ENCODE data around the gene MORN1.
A peak's percentile ranks its signal among the peaks of the same experiment; 100 is the strongest.

The MORN1 gene

GRCh38 chr1:2315674-2316450 lies 75.5 kb downstream of the MORN1 start:
- Histone ChIP-seq H2AFZ (ENCODE audit: low read depth, low read length) (peak overlapping the region; percentile 34), H4K91ac (ENCODE audit: low read length) (peak overlapping the region; percentile 96), H3K4me2 (ENCODE audit: low read length, poor library complexity, severe bottlenecking) (no peak overlapping the region), H3K9ac (ENCODE audit: low read length) (peak overlapping the region; percentile 36), H3K14ac (ENCODE audit: low read length in 2 of 2) (no peak overlapping the region), H3K9me3 (ENCODE audit: control insufficient read depth, low read length) (no peaks in the 10 kb centered on the region), H3K27ac (ENCODE audit: low read length, poor library complexity, severe bottlenecking) (peak overlapping the region; percentile 63), H3K4me3 (ENCODE audit: insufficient read depth in 1 of 2, low read depth in 1 of 2, low read length in 2 of 2) (no peak overlapping the region), H2BK15ac (ENCODE audit: low read depth, poor library complexity, severe bottlenecking) (peak overlapping the region; percentile 98), H3K4me1 (ENCODE audit: control insufficient read depth, insufficient read depth, low read depth, low read length) (peaks cover 83% of the 10 kb centered on the region), H3K27me3 (ENCODE audit: control insufficient read depth in 1 of 2, insufficient read depth in 1 of 2, low read length in 2 of 2) (peaks cover 0 to 21% of the 10 kb centered on the region in 2 experiments), H2BK5ac (ENCODE audit: low read depth, low read length, poor library complexity, severe bottlenecking) (peak overlapping the region; percentile 57), H3K23ac (ENCODE audit: low read length in 2 of 2) (no peak overlapping the region), H3K79me1 (replicated peaks; ENCODE audit: low read length, poor library complexity, severe bottlenecking) (peaks cover 18% of the 10 kb centered on the region), H3K36me3 (ENCODE audit: control insufficient read depth in 1 of 2, insufficient read depth in 2 of 2, low read depth in 1 of 2, low read length in 2 of 2) (peaks cover 0 to 16% of the 10 kb centered on the region in 2 experiments), H2BK12ac (ENCODE audit: low read length in 2 of 2) (peak overlapping the region; percentile 69 to 97), H2BK120ac (ENCODE audit: low read depth, low read length) (peak overlapping the region; percentile 100), H4K8ac (ENCODE audit: low read length) (peak overlapping the region; percentile 94), H3K18ac (ENCODE audit: low read depth in 1 of 2, low read length in 2 of 2) (peak overlapping the region; percentile 35 to 77), H2AK5ac (ENCODE audit: low read length, severe bottlenecking) (peak overlapping the region; percentile 59), H3K4ac (ENCODE audit: low read depth in 1 of 2, low read length in 2 of 2) (peak overlapping the region; percentile 76 to 91)
- DNase-seq, result no peak
- WGBS, result 78% methylated on average over 21 of the region's 21 CpGs

GRCh38 chr1:2314803-2315673 lies 76.3 kb downstream of the MORN1 start:
- WGBS, result 33% methylated on average over 37 of the region's 91 CpGs
- peak overlapping the region; percentile 76 for H3K4me2 ChIP-seq (ENCODE audit: low read length, poor library complexity, severe bottlenecking)
- peak overlapping the region; percentile 94 for H4K8ac ChIP-seq (ENCODE audit: low read length)
- H3K79me1 ChIP-seq (replicated peaks; ENCODE audit: low read length, poor library complexity, severe bottlenecking), result peaks cover 23% of the 10 kb centered on the region
- peak overlapping the region; percentile 33 for H3K27ac ChIP-seq (ENCODE audit: low read length, poor library complexity, severe bottlenecking)
- H3K18ac ChIP-seq (ENCODE audit: low read depth in 1 of 2, low read length in 2 of 2), result peak overlapping the region; percentile 90 to 95
- H3K9me3 ChIP-seq (ENCODE audit: control insufficient read depth, low read length), result no peaks in the 10 kb centered on the region
- peaks cover 0 to 19% of the 10 kb centered on the region in 2 experiments for H3K36me3 ChIP-seq (ENCODE audit: control insufficient read depth in 1 of 2, insufficient read depth in 2 of 2, low read depth in 1 of 2, low read length in 2 of 2)
- H4K91ac ChIP-seq (ENCODE audit: low read length), result peak overlapping the region; percentile 96
- H3K9ac ChIP-seq (ENCODE audit: low read length), result peak overlapping the region; percentile 36
- peak overlapping the region; percentile 69 to 97 for H2BK12ac ChIP-seq (ENCODE audit: low read length in 2 of 2)
- H3K23ac ChIP-seq (ENCODE audit: low read length in 2 of 2), result no peak overlapping the region
- H3K4me3 ChIP-seq (ENCODE audit: insufficient read depth in 1 of 2, low read depth in 1 of 2, low read length in 2 of 2), result peak overlapping the region in 1 of 2 experiments; percentile 62
- H2BK15ac ChIP-seq (ENCODE audit: low read depth, poor library complexity, severe bottlenecking), result peak overlapping the region; percentile 98
- peaks cover 0 to 14% of the 10 kb centered on the region in 2 experiments for H3K27me3 ChIP-seq (ENCODE audit: control insufficient read depth in 1 of 2, insufficient read depth in 1 of 2, low read length in 2 of 2)
- peak overlapping the region; percentile 47 for H2AK5ac ChIP-seq (ENCODE audit: low read length, severe bottlenecking)
- no peak overlapping the region for H3K14ac ChIP-seq (ENCODE audit: low read length in 2 of 2)
- H3K4ac ChIP-seq (ENCODE audit: low read depth in 1 of 2, low read length in 2 of 2), result peak overlapping the region; percentile 76 to 91
- peaks cover 78% of the 10 kb centered on the region for H3K4me1 ChIP-seq (ENCODE audit: control insufficient read depth, insufficient read depth, low read depth, low read length)
- DNase-seq, result peak; percentile 72
- H2BK120ac ChIP-seq (ENCODE audit: low read depth, low read length), result peak overlapping the region; percentile 100
- H2BK5ac ChIP-seq (ENCODE audit: low read depth, low read length, poor library complexity, severe bottlenecking), result peak overlapping the region; percentile 1
- no peak overlapping the region for H2AFZ ChIP-seq (ENCODE audit: low read depth, low read length)

GRCh38 chr1:2314273-2314802 lies 77.0 kb downstream of the MORN1 start:
- peaks cover 76% of the 10 kb centered on the region for H3K4me1 ChIP-seq (ENCODE audit: control insufficient read depth, insufficient read depth, low read depth, low read length)
- H3K9ac ChIP-seq (ENCODE audit: low read length), result peak overlapping the region; percentile 79
- H4K91ac ChIP-seq (ENCODE audit: low read length), result peak overlapping the region; percentile 100
- peak overlapping the region; percentile 96 for H2AK5ac ChIP-seq (ENCODE audit: low read length, severe bottlenecking)
- H3K23ac ChIP-seq (ENCODE audit: low read length in 2 of 2), result peak overlapping the region in 1 of 2 experiments; percentile 84
- peak overlapping the region; percentile 39 for H3K27ac ChIP-seq (ENCODE audit: low read length, poor library complexity, severe bottlenecking)
- H3K18ac ChIP-seq (ENCODE audit: low read depth in 1 of 2, low read length in 2 of 2), result peak overlapping the region; percentile 95 to 97
- peaks cover 0 to 12% of the 10 kb centered on the region in 2 experiments for H3K27me3 ChIP-seq (ENCODE audit: control insufficient read depth in 1 of 2, insufficient read depth in 1 of 2, low read length in 2 of 2)
- peak; percentile 83 for DNase-seq
- peak overlapping the region; percentile 95 to 99 for H3K4ac ChIP-seq (ENCODE audit: low read depth in 1 of 2, low read length in 2 of 2)
- peak overlapping the region; percentile 100 for H4K8ac ChIP-seq (ENCODE audit: low read length)
- 4% methylated on average over 20 of the region's 54 CpGs for WGBS
- H3K36me3 ChIP-seq (ENCODE audit: control insufficient read depth in 1 of 2, insufficient read depth in 2 of 2, low read depth in 1 of 2, low read length in 2 of 2), result peaks cover under 1 to 22% of the 10 kb centered on the region in 2 experiments
- no peaks in the 10 kb centered on the region for H3K9me3 ChIP-seq (ENCODE audit: control insufficient read depth, low read length)
- peak overlapping the region; percentile 62 to 71 for H3K4me3 ChIP-seq (ENCODE audit: insufficient read depth in 1 of 2, low read depth in 1 of 2, low read length in 2 of 2)
- H2AFZ ChIP-seq (ENCODE audit: low read depth, low read length), result no peak overlapping the region
- peaks cover 23% of the 10 kb centered on the region for H3K79me1 ChIP-seq (replicated peaks; ENCODE audit: low read length, poor library complexity, severe bottlenecking)
- peak overlapping the region; percentile 76 for H3K4me2 ChIP-seq (ENCODE audit: low read length, poor library complexity, severe bottlenecking)
- peak overlapping the region; percentile 83 for H2BK15ac ChIP-seq (ENCODE audit: low read depth, poor library complexity, severe bottlenecking)
- H3K14ac ChIP-seq (ENCODE audit: low read length in 2 of 2), result peak overlapping the region in 1 of 2 experiments; percentile 48
- H2BK120ac ChIP-seq (ENCODE audit: low read depth, low read length), result peak overlapping the region; percentile 100
- H2BK5ac ChIP-seq (ENCODE audit: low read depth, low read length, poor library complexity, severe bottlenecking), result peak overlapping the region; percentile 68
- peak overlapping the region; percentile 99 for H2BK12ac ChIP-seq (ENCODE audit: low read length in 2 of 2)
